K562 (cell line): ENCODE results near the gene IGSF3. TPM values are rescaled to one million over a fixed set of nuclear protein-coding genes. Genes with fewer than 3 reads are reported as not detected.

Experiments
- ARID1B ChIP-seq: fragments of 450-650 bp; IDR thresholded peaks from 2 replicates; pipeline ENCODE4 v1.6.1; 2016; ENCODE audit warnings: antibody characterized with exemption, mild to moderate bottlenecking, inconsistent platforms
- BHLHE40 ChIP-seq: IDR thresholded peaks from 2 replicates; pipeline ENCODE4 v1.6.1; 2011; ENCODE audit warnings: low read length, improper control_type of control experiment
- CBFA2T3 ChIP-seq: fragments of 450-650 bp; IDR thresholded peaks from 2 replicates; pipeline ENCODE4 v1.6.1; 2017
- CC2D1A ChIP-seq: fragments of 450-650 bp; IDR thresholded peaks from 2 replicates; pipeline ENCODE4 v1.6.1; 2017; ENCODE audit warnings: mild to moderate bottlenecking
- CCAR2 ChIP-seq: fragments of 200-400 bp; formaldehyde crosslinking; IDR thresholded peaks from 2 replicates; pipeline ENCODE4 v1.6.1; 2017; ENCODE audit warnings: mild to moderate bottlenecking, low read depth, low read length
- CCNT2 ChIP-seq: IDR thresholded peaks from 2 replicates; pipeline ENCODE4 v1.6.1; 2011; ENCODE audit warnings: borderline replicate concordance, low read depth, mild to moderate bottlenecking, moderate library complexity, mixed read lengths, low read length; ENCODE audit not compliant: insufficient read length; ENCODE audit errors: extremely low read depth
- CTBP1 ChIP-seq: fragments of 450-650 bp; IDR thresholded peaks from 2 replicates; pipeline ENCODE4 v1.6.1; 2016; ENCODE audit warnings: borderline replicate concordance
- EP300 ChIP-seq: IDR thresholded peaks from 2 replicates; pipeline ENCODE4 v1.6.1; 2012; ENCODE audit warnings: low read length, improper control_type of control experiment
- ETV5 ChIP-seq: sonication (generic); formaldehyde crosslinking; IDR thresholded peaks from 2 replicates; pipeline ENCODE4 v1.4.0; 2020; ENCODE audit warnings: low read depth, mild to moderate bottlenecking, missing genetic modification reagents
- GTF2E2 ChIP-seq: fragments of 200-800 bp; sonication (Bioruptor generic); IDR thresholded peaks from 2 replicates; pipeline ENCODE4 v1.6.1; 2016; ENCODE audit warnings: missing genetic modification characterization, missing compliant biosample characterization
- GTF2F1 ChIP-seq: IDR thresholded peaks from 2 replicates; pipeline ENCODE4 v1.6.1; 2011; ENCODE audit warnings: low read depth, low read length, improper control_type of control experiment
- HDAC6 ChIP-seq: IDR thresholded peaks from 2 replicates; pipeline ENCODE4 v1.6.1; 2012; ENCODE audit warnings: low read depth, mild to moderate bottlenecking, control low read depth, inconsistent platforms, low read length, moderate library complexity
- HEY1 ChIP-seq: fragments of 250-450 bp; sonication (Bioruptor Pico); IDR thresholded peaks from 2 replicates; pipeline ENCODE4 v1.5.0; 2020; ENCODE audit warnings: mild to moderate bottlenecking, moderate library complexity, borderline replicate concordance
- KAT7 ChIP-seq: sonication (generic); formaldehyde crosslinking; IDR thresholded peaks from 2 replicates; pipeline ENCODE4 v1.8.0; 2022; ENCODE audit warnings: missing genetic modification reagents, mild to moderate bottlenecking, borderline replicate concordance
- MAFF ChIP-seq: IDR thresholded peaks from 2 replicates; pipeline ENCODE4 v1.6.1; 2012; ENCODE audit warnings: low read length, improper control_type of control experiment
- MTA2 ChIP-seq: fragments of 450-650 bp; IDR thresholded peaks from 2 replicates; pipeline ENCODE4 v1.6.1; 2016; ENCODE audit warnings: low read depth
- PHB ChIP-seq: fragments of 250-450 bp; sonication (Bioruptor Pico); IDR thresholded peaks from 2 replicates; pipeline ENCODE4 v1.5.0; 2021
- POLR2AphosphoS5 ChIP-seq: IDR thresholded peaks from 2 replicates; pipeline ENCODE4 v1.6.1; 2011; ENCODE audit warnings: mild to moderate bottlenecking, low read depth, low read length, moderate library complexity; ENCODE audit not compliant: control insufficient read depth, insufficient read depth
- RBBP5 ChIP-seq: fragments of 200-600 bp; sonication (generic); IDR thresholded peaks from 2 replicates; pipeline ENCODE4 v1.6.1; 2012; ENCODE audit warnings: borderline replicate concordance, mild to moderate bottlenecking, low read length, control low read depth, inconsistent platforms; ENCODE audit not compliant: insufficient read depth, poor library complexity, severe bottlenecking
- SMAD4 ChIP-seq: fragments of 250-450 bp; sonication (Bioruptor Pico); conservative IDR thresholded peaks from 2 replicates; pipeline ENCODE4 v1.8.0; 2021; ENCODE audit warnings: inconsistent platforms, mild to moderate bottlenecking, moderate library complexity
- SMARCE1 ChIP-seq: fragments of 450-650 bp; IDR thresholded peaks from 2 replicates; pipeline ENCODE4 v1.7.1; 2016; ENCODE audit warnings: mild to moderate bottlenecking
- SRSF1 ChIP-seq: fragments of 200-400 bp; formaldehyde crosslinking; IDR thresholded peaks from 2 replicates; pipeline ENCODE4 v1.6.1; 2017; ENCODE audit warnings: mild to moderate bottlenecking, low read depth, low read length, moderate library complexity
- SRSF7 ChIP-seq: fragments of 200-400 bp; formaldehyde crosslinking; optimal IDR thresholded peaks from 2 replicates; pipeline ENCODE3; 2017; ENCODE audit warnings: mild to moderate bottlenecking, low read depth, low read length
- TARDBP ChIP-seq: fragments of 450-650 bp; IDR thresholded peaks from 2 replicates; pipeline ENCODE4 v1.6.1; 2016
- ZNF217 ChIP-seq: sonication (generic); formaldehyde crosslinking; IDR thresholded peaks from 2 replicates; pipeline ENCODE4 v1.8.0; 2022; ENCODE audit warnings: mild to moderate bottlenecking, missing genetic modification reagents
- ZNF224 ChIP-seq: sonication (generic); formaldehyde crosslinking; IDR thresholded peaks from 2 replicates; pipeline ENCODE4 v1.8.0; 2022; ENCODE audit warnings: mild to moderate bottlenecking, missing genetic modification reagents
- ZNF668 ChIP-seq: fragments of 250-450 bp; sonication (Bioruptor Pico); IDR thresholded peaks from 2 replicates; pipeline ENCODE4 v1.8.0; 2022; ENCODE audit warnings: mild to moderate bottlenecking, inconsistent platforms
- polyA plus RNA-seq, 8 experiments: library from polyadenylated mRNA; depleted of rRNA in 4 of 8; stranded (reverse) in 5 of 8; unstranded in 3 of 8; fragments of >200 nt; fragmentation: Nextera tagmentation in 2 of 8; fragmentation: Illumina TruSeq in 1 of 8; extraction: Ambion mirVana in 2 of 8; extraction: Trizol in 1 of 8; gene quantifications; 2 replicates each; pipeline versions ENCODE4 v1.2.1 to v1.2.3, GENCODE V29; 2011 to 2014; ENCODE audit warnings: inconsistent platforms in 1 of 8, missing spikeins in 1 of 8
- total RNA-seq, 7 experiments: library from RNA; depleted of rRNA in 6 of 7; stranded (reverse); fragments of >200 nt in 6 of 7; fragmentation: Illumina TruSeq in 2 of 7; extraction: Trizol in 2 of 7; gene quantifications; 2 replicates each; pipeline versions ENCODE4 v1.2.1 to v1.2.3, GENCODE V29; 2011 to 2021; ENCODE audit warnings: low replicate concordance in 1 of 7
- TF ChIP-seq, protein P1 (sequence below): fragments of 450-650 bp; IDR thresholded peaks from one replicate; pipeline ENCODE4 v1.6.1; 2018; ENCODE audit warnings: mild to moderate bottlenecking, moderate library complexity; ENCODE audit not compliant: partially characterized antibody
- TF ChIP-seq, protein P2 (sequence below), 2 experiments: fragments of 450-650 bp; conservative IDR thresholded peaks; 2 replicates each; pipeline ENCODE4 v1.6.1; 2017; ENCODE audit warnings: mild to moderate bottlenecking in 2 of 2, moderate library complexity in 2 of 2

IGSF3 gene
- total and polyA plus RNA-seq, 9 of the 15 experiments (the other 6 are each of a cell fraction or from before 2014, with no cell fraction given), result 1.1 to 15.0 (median 8.3) TPM

DNA sequence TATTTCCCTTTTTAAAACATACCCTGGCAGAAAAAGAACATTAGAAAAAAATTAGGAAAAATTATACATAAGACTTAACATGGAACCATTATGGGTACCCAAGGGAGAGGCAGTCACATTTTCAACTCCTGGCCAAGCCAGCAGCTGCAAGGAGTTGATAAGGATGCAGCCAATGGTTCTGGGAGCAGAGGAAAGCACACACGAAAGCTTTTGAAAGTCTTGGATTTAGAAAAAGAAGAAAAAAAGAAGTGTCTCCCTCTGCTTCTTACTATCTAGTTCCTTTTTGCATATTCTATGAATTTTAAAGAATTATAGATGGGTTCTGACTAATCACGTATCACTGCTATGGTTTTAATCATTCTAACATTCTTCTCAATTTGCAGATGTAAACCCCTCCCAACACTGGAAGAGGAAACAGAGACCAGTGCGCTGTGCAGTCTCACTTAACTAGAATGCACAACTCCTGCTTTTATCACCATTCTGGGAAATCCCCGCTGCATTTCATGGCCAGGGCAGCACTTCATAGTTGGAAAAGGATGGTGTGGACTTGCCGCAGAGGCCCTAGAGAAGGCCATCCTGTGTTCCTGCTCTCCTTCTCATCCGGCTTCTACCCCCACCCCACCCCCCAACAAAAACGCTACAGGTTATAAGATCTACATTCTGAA lies 94.0 kb downstream of the IGSF3 start (continued):
- TF ChIP-seq SRSF7, result no peak
- peak; percentile 36 for TF ChIP-seq CCNT2
- no peak for TF ChIP-seq HDAC6
- TF ChIP-seq HEY1 (CRISPR knock-in tag), result 0 out of 2 replicates have a peak, but pooled peaks have one; percentile 18
- TF ChIP-seq CTBP1, result peak; percentile 54; the same call in 1 of the 2 replicates
- TF ChIP-seq ZNF224 (CRISPR knock-in tag), result no peak
- TF ChIP-seq ARID1B, result peak; percentile 96
- TF ChIP-seq EP300, result peak; percentile 80
- no peak for TF ChIP-seq GTF2F1
- 0 out of 2 replicates have a peak, but pooled peaks have one; percentile 27 for TF ChIP-seq ZNF668
- TF ChIP-seq SMARCE1, result peak; percentile 81
- peak; percentile 88 for TF ChIP-seq CBFA2T3
- peak; percentile 43; the same call in 1 of the 2 replicates for TF ChIP-seq KAT7
- TF ChIP-seq MAFF, result no peak
- no peak for TF ChIP-seq ZNF217 (CRISPR knock-in tag)
- TF ChIP-seq CC2D1A, result no peak
- no peak for TF ChIP-seq RBBP5
- TF ChIP-seq CCAR2, result no peak
- TF ChIP-seq PHB (CRISPR knock-in tag), result no peak
- peak; percentile 87 for TF ChIP-seq MTA2
- TF ChIP-seq, protein P1, sequence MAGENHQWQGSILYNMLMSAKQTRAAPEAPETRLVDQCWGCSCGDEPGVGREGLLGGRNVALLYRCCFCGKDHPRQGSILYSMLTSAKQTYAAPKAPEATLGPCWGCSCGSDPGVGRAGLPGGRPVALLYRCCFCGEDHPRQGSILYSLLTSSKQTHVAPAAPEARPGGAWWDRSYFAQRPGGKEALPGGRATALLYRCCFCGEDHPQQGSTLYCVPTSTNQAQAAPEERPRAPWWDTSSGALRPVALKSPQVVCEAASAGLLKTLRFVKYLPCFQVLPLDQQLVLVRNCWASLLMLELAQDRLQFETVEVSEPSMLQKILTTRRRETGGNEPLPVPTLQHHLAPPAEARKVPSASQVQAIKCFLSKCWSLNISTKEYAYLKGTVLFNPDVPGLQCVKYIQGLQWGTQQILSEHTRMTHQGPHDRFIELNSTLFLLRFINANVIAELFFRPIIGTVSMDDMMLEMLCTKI, result no peak
- TF ChIP-seq GTF2E2 (tag), result 0 out of 2 replicates have a peak, but pooled peaks have one; percentile 47
- TF ChIP-seq, protein P2, sequence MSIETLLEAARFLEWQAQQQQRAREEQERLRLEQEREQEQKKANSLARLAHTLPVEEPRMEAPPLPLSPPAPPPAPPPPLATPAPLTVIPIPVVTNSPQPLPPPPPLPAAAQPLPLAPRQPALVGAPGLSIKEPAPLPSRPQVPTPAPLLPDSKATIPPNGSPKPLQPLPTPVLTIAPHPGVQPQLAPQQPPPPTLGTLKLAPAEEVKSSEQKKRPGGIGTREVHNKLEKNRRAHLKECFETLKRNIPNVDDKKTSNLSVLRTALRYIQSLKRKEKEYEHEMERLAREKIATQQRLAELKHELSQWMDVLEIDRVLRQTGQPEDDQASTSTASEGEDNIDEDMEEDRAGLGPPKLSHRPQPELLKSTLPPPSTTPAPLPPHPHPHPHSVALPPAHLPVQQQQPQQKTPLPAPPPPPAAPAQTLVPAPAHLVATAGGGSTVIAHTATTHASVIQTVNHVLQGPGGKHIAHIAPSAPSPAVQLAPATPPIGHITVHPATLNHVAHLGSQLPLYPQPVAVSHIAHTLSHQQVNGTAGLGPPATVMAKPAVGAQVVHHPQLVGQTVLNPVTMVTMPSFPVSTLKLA (conservative IDR thresholded peaks at IDR 0.05), result peak in 1 of 2 experiments; percentile 16; a peak in 1 of 4 replicates
- peak; percentile 25; the same call in 1 of the 2 replicates for TF ChIP-seq SMAD4 (CRISPR knock-in tag)
- TF ChIP-seq ETV5, result 0 out of 2 replicates have a peak, but pooled peaks have one; percentile 40
- TF ChIP-seq POLR2AphosphoS5, result peak; percentile 82
- TF ChIP-seq TARDBP, result no peak
- peak; percentile 66; the same call in 1 of the 2 replicates for TF ChIP-seq BHLHE40
- TF ChIP-seq SRSF1, result no peak
